ENCODE results near the gene ADAMTSL2. TPM values are rescaled to one million over a fixed set of nuclear protein-coding genes. Genes with fewer than 3 reads are reported as not detected.

ADAMTSL2 gene
- total and polyA plus RNA-seq, 2 of the 13 experiments (the other 11 are each of a cell fraction or from before 2014, with no cell fraction given), result 1.9 to 3.8 TPM

DNA sequence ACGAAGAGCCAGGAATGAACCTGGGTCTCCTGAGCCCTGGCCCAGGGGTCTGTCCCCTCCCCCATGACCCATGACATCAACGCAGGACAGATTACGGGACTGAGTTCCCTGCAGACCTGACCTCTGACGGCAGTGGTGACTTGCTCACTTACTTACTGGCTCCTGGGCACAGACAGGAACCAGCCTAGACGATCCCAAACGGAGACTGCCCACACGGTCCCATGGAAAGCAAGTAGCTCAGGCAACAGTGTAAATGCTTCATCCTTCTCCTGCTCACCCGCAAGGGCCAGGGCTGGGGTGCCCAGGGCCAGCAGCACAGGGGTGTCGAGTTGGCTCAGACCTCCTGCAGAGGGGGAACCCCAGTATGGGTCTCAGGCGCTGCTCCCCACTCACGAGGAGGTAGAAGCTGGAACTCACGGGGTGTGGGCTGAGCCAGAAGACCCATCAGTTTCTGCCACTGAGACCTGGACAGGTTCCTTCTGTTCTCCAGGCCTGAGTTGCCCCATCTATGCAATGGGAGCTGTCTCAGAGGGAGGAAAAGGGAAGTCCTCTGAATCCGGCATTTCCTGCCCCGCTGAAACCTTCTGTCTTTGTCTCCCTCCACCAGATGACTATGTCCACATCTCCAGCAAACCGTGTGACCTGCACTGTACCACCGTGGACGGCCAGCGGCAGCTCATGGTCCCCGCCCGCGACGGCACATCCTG, 5.6 kb downstream of the ADAMTSL2 start:
- intact Hi-C loops (cut with micrococcal nuclease; ENCODE audit: unreplicated experiment), result no loop called here
- Histone ChIP-seq H2AFZ (ENCODE audit: low read length) (no peak overlapping the region), H3K4me1 (ENCODE audit: insufficient read depth, low read length) (peaks cover 7% of the 10 kb centered on the region; the same call in 1 of the 2 replicates), H3K4me2 (ENCODE audit: low read depth, low read length) (no peak overlapping the region), H4K20me1 (ENCODE audit: insufficient read depth, low read length) (0 out of 2 replicates have a peak, but pooled peaks cover 2% of the 10 kb centered on the region), H3K9ac (ENCODE audit: insufficient read depth, low read depth, low read length) (no peak overlapping the region), H3K4me3 (replicated peaks in 1 of 3; ENCODE audit: insufficient read depth in 1 of 3, low read depth in 2 of 3, low read length in 3 of 3) (no peak overlapping the region), H3K27me3 (ENCODE audit: control insufficient read depth in 1 of 2, insufficient read depth in 2 of 2, low read length in 2 of 2) (no peaks in the 10 kb centered on the region), H3K27ac (ENCODE audit: extremely low read length, insufficient read depth, low read length) (no peak overlapping the region), H3K79me2 (ENCODE audit: insufficient read depth, low read length) (no peaks in the 10 kb centered on the region), H3K9me3 (ENCODE audit: low read length) (no peaks in the 10 kb centered on the region), H3K36me3 (replicated peaks in 1 of 2; ENCODE audit: control insufficient read depth in 1 of 2, insufficient read depth in 2 of 2, low read length in 2 of 2) (no peaks in the 10 kb centered on the region; a peak in 1 of 5 replicates)
- FAIRE-seq (no peak), DNase-seq (ENCODE audit: low spot score) (no peak), ATAC-seq (no peak)
- 86% methylated on average over 14 of the region's 22 CpGs for WGBS (ENCODE audit: low lambda C conversion rate)
- BruUV-seq (replicated peaks), result no TSS peak
- in situ Hi-C loops (cut with HindIII; ENCODE audit: extremely low pct_ligation_motif_present, low pct_unique_long_range_greater_than_20kb), result loop anchor here (25.0 kb wide), 1 partner anchor 197 kb away; the partner anchor contains the start of gene SARDH
- ChIA-PET POLR2A (no interaction called here), CTCF (ENCODE audit: low intra/inter-chr PET ratio, low total read pairs) (no interaction called here)
- TF ChIP-seq AHR (CRISPR knock-in tag; IDR thresholded peaks at IDR 0.05) (no peak), SMAD3 (CRISPR knock-in tag; IDR thresholded peaks at IDR 0.05) (no peak), ZNF569 (CRISPR knock-in tag; IDR thresholded peaks at IDR 0.05; ENCODE audit: borderline replicate concordance) (no peak), NR2F6 (IDR thresholded peaks at IDR 0.05) (no peak), NR2F6 (CRISPR knock-in tag; IDR thresholded peaks at IDR 0.05) (no peak), RFXANK (CRISPR knock-in tag; IDR thresholded peaks at IDR 0.05) (no peak), TBX3 (IDR thresholded peaks at IDR 0.05; ENCODE audit: borderline replicate concordance) (no peak), PRMT3 (CRISPR knock-in tag; IDR thresholded peaks at IDR 0.05; ENCODE audit: borderline replicate concordance, low read depth) (no peak), ZNF589 (CRISPR knock-in tag; conservative IDR thresholded peaks at IDR 0.05) (no peak), ZNF235 (CRISPR knock-in tag; IDR thresholded peaks at IDR 0.05; ENCODE audit: borderline replicate concordance) (no peak)
- TF ChIP-seq, protein P1, sequence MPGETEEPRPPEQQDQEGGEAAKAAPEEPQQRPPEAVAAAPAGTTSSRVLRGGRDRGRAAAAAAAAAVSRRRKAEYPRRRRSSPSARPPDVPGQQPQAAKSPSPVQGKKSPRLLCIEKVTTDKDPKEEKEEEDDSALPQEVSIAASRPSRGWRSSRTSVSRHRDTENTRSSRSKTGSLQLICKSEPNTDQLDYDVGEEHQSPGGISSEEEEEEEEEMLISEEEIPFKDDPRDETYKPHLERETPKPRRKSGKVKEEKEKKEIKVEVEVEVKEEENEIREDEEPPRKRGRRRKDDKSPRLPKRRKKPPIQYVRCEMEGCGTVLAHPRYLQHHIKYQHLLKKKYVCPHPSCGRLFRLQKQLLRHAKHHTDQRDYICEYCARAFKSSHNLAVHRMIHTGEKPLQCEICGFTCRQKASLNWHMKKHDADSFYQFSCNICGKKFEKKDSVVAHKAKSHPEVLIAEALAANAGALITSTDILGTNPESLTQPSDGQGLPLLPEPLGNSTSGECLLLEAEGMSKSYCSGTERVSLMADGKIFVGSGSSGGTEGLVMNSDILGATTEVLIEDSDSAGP (CRISPR knock-in tag; IDR thresholded peaks at IDR 0.05; ENCODE audit: borderline replicate concordance), result no peak
